GM19468 (cell line): ENCODE results near the gene PNPLA3.

Source experiments
- ATAC-seq: cut with Tn5 transposase; IDR thresholded peaks from one replicate; pipeline ENCODE4 v1.9.1; 2021; ENCODE audit warnings: mild to moderate bottlenecking, moderate library complexity, moderate number of reproducible peaks; ENCODE audit not compliant: unreplicated experiment; ENCODE audit errors: extremely low read depth

The PNPLA3 gene

GRCh38 chr22:43983808-43984207 lies 60.2 kb downstream of the PNPLA3 start:
- ATAC-seq, result no peak

GRCh38 chr22:43985532-43985931 lies 61.9 kb downstream of the PNPLA3 start:
- ATAC-seq, result no peak

- no peak for ATAC-seq
Measured at GRCh38 chr22:43988116-43988820, 64.7 kb downstream of the PNPLA3 start.

DNA sequence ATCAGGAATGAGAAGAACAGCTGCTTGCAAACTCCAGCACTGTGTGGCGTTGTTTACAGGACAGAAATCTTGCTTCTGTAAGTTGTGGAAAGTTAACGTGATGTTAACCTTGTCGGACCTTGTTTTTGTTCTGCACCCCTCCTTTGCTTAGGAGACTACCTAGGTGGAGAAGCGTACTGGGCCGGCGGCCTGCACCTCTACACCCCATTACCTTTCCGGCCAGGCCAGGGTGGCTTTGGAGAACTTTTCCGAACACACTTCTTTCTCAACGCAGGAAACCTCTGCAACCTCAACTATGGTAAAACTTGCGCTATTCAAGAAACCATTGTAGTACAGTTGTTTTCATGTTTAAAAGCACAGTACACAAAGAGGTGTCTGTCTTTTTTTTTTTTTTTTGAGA lies 65.4 kb downstream of the PNPLA3 start:
- no peak for ATAC-seq

DNA sequence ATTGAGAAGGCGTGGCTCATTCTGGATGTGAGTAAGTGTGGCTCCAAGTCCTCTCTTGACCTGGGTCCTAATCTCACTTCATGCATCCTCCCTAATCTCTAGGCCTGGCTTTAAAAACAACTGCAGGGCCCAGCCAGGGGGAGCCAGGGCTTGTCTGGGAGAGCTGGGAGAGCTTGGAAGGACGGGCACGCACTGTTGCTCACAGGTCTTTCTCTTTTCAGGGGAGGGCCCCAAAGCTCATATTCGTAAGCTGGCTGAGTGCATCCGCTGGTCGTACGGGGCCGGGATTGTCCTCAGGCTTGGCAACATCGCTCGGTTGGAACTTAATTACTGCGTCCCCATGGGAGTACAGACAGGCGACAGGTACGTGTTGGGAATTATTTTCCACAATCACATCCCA lies 66.4 kb downstream of the PNPLA3 start:
- ATAC-seq, result no peak

DNA sequence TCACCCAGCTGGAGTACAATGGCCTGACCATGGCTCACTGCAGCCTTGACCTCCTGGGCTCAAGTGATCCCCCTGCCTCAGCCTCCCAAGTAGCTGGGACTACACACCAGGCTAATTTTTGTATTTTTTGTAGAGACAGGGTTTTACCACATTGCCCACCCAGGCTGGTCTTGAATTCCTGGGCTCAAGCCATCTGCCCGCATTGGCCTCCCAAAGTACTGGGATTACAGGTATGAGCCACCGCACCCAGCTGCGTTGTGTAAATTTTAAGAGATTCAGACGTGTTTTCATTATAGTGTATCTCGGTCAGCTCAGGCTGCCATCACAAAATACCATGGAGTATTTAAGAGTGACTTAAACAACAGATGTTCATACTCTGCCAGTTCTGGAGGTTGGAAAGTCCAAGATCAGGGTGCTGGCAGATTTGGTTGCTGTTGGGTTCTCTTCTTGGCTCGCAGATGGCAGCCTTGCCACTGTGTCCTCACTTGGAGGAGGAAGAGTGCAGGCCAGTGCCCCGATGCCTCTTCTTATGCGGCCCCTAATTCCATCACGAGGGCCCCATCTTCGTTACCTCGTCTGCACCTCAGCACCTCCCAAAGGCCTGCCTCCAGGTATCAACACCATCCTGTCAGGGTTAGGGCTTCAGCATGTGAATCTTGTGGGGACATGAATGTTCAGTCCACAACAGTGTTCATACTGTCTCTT lies 67.9 kb downstream of the PNPLA3 start:
- no peak for ATAC-seq

- no peak for ATAC-seq
Measured at GRCh38 chr22:43992331-43992821, 68.8 kb downstream of the PNPLA3 start.

DNA sequence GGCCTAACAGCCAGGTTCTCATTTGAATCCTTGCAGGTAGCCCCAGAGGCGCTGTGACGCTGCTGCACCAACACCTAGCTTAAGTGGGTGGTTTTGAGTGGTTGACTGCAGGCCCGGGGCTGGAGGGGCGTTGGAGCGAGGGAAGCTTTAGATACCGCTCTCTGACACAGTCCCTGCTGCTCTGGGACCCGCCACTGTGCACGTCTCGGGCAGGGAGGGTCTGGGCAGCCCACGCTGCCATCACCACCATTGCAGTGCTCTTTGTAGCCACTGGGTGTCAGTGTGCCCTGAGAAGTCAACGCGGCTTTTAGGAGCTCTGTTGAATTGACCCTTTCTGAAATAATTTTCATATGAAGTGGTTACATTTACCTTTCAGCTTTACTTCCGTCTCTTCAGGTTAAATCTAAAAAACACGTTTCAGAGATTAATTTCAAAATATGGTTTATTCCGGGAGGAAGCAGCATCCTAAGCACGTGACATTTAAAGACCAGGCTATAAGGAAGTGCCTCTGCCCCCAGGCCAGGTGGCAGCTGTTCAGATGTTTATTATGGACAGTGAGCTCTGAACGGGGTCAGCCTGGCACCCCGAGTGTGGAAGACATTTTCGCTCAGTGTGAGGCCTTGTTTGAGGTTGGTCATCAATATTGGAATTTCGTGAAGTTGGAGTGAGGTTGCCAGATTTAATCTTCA lies 69.6 kb downstream of the PNPLA3 start:
- ATAC-seq, result no peak

DNA sequence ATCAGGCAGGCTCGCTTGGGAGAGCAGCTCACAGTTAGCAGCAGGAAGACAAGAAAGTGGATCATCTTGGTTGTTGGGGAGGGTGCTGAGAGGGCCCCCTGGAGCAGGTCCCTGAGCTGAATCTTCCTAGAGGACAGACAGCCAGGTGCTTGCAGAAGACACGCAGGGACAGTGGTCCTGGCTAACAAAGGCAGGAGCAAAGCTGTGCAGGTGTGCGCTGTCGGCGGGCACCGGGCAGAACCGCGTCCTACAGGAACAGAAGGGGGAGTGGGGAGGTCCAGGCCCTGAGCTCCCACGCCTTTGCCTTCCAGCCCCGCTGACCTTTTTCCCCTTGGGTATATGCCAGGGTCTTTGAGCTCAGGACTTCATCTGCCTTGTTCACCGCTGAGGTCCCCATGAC lies 70.4 kb downstream of the PNPLA3 start:
- no peak for ATAC-seq

GRCh38 chr22:43994416-43994815 lies 70.8 kb downstream of the PNPLA3 start:
- no peak for ATAC-seq

GRCh38 chr22:43995057-43995685 lies 71.6 kb downstream of the PNPLA3 start:
- ATAC-seq, result no peak

- no peak for ATAC-seq
Measured at GRCh38 chr22:43995798-43996169, 72.2 kb downstream of the PNPLA3 start.

DNA sequence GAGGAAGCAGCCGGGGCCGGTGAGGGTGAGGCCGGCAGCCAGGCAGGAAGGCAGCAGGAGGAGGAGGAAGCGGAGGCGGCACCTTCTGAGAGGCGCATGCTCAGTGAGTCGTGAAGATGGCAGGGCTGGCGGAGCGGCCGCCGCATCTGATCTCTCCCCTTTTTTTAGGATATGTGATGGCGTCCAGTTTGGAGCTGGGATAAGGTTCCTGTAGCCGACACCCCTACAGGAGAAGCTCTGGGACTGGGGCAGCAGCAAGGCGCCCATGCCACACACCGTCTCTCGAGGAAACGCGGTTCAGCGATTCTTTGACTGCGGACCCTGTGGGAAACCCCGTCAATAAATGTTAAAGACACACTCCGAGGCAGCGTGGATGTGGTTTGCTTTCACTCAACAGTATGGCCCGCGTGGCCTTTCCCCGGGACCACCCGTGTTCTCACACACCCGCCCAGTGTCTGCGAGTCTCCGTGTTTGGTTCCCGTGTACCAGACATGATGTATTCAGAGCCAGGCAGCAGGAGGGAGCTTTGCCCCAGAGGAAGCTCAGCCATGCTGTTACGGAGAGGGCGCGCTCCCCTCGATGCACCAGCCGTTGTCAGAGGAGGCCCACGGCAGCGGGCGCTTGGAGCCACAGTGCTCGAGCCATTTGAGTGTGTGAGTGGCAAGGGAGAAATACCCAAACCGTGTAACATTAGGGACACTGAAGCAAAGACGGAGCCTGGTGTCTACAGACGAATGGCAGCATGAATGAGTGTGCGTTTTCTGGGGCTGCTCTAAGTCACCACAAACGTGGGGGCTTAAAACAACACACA lies 72.8 kb downstream of the PNPLA3 start:
- no peak for ATAC-seq

DNA sequence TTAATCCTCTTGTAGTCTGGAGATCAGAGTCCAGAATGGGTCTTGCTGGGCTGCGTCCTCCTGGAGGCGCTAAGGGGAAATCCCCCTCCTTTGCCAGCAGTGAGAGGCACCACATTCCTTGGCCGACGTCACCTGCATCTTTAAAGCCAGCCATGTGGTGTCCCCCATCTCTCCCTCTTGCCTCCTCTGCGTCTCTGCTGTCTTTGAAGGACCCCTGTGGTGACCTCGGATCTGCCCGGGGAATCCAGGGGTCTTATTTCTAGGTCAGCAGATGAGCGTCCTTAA lies 73.3 kb downstream of the PNPLA3 start:
- ATAC-seq, result no peak
